Islet of Langerhans (tissue), 1 donor: Measurements from ENCODE around the gene NKAIN1.
"Not testable (repeated sequence)": the region's sequence is repeated elsewhere in the genome, so short reads cannot be mapped to it uniquely, and the experiment has no call there.

Experiments used
- FAIRE-seq: peaks from one replicate; lab custom pipeline; 2011; peaks lifted over from hg19 to GRCh38; lab: Jason Lieb, UNC

Gene NKAIN1

GRCh38 chr1:31195267-31195666 lies 44.4 kb downstream of the NKAIN1 start:
- not testable (repeated sequence) for FAIRE-seq

- FAIRE-seq, result no peak
Measured at GRCh38 chr1:31193729-31194128, 46.0 kb downstream of the NKAIN1 start.

- no peak for FAIRE-seq
Measured at GRCh38 chr1:31191281-31191680, 48.4 kb downstream of the NKAIN1 start.

GRCh38 chr1:31189696-31190674 lies 49.7 kb downstream of the NKAIN1 start:
- no peak for FAIRE-seq

GRCh38 chr1:31183927-31184554 lies 55.6 kb downstream of the NKAIN1 start:
- no peak for FAIRE-seq

- no peak for FAIRE-seq
Measured at GRCh38 chr1:31183126-31183525, 56.6 kb downstream of the NKAIN1 start.

- no peak for FAIRE-seq
Measured at GRCh38 chr1:31182352-31182751, 57.3 kb downstream of the NKAIN1 start.

GRCh38 chr1:31181515-31182343 lies 58.0 kb downstream of the NKAIN1 start:
- no peak for FAIRE-seq

GRCh38 chr1:31180338-31180737 lies 59.3 kb downstream of the NKAIN1 start:
- no peak for FAIRE-seq

GRCh38 chr1:31176291-31176690 lies 63.4 kb downstream of the NKAIN1 start:
- FAIRE-seq, result not testable (repeated sequence)

GRCh38 chr1:31170486-31170735 lies 69.3 kb downstream of the NKAIN1 start:
- FAIRE-seq, result no peak

- no peak for FAIRE-seq
Measured at GRCh38 chr1:31166462-31166861, 73.2 kb downstream of the NKAIN1 start.

- no peak for FAIRE-seq
Measured at GRCh38 chr1:31164291-31164690, 75.4 kb downstream of the NKAIN1 start.

- no peak for FAIRE-seq
Measured at GRCh38 chr1:31163866-31164265, 75.8 kb downstream of the NKAIN1 start.

- FAIRE-seq, result no peak
Measured at GRCh38 chr1:31161571-31161970, 78.1 kb downstream of the NKAIN1 start.

GRCh38 chr1:31159869-31160611 lies 79.6 kb downstream of the NKAIN1 start:
- FAIRE-seq, result no peak

- FAIRE-seq, result no peak
Measured at GRCh38 chr1:31159323-31159722, 80.4 kb downstream of the NKAIN1 start.

GRCh38 chr1:31155216-31155806 lies 84.4 kb downstream of the NKAIN1 start:
- FAIRE-seq, result no peak

GRCh38 chr1:31154632-31155215 lies 85.0 kb downstream of the NKAIN1 start:
- no peak for FAIRE-seq

GRCh38 chr1:31154000-31154631 lies 85.6 kb downstream of the NKAIN1 start:
- FAIRE-seq, result no peak

GRCh38 chr1:31153423-31153822 lies 86.3 kb downstream of the NKAIN1 start:
- FAIRE-seq, result no peak
